ENCODE measurements around the gene NR5A2.

The NR5A2 gene

DNA sequence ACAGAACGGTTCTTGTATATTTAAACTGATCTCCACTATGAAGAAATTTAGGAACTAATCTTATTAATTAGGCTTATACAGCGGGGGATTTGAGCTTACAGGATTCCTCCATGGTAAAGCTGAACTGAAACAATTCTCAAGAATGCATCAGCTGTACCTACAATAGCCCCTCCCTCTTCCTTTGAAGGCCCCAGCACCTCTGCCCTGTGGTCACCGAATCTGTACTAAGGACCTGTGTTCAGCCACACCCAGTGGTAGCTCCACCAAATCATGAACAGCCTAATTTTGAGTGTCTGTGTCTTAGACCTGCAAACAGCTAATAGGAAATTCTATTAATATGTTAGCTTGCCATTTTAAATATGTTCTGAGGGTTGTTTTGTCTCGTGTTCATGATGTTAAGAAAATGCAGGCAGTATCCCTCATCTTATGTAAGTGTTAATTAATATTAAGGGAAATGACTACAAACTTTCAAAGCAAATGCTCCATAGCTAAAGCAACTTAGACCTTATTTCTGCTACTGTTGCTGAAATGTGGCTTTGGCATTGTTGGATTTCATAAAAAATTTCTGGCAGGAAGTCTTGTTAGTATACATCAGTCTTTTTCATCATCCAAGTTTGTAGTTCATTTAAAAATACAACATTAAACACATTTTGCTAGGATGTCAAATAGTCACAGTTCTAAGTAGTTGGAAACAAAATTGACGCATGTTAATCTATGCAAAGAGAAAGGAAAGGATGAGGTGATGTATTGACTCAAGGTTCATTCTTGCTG lies 147.2 kb downstream of the NR5A2 start:
- TF ChIP-seq, protein P1, sequence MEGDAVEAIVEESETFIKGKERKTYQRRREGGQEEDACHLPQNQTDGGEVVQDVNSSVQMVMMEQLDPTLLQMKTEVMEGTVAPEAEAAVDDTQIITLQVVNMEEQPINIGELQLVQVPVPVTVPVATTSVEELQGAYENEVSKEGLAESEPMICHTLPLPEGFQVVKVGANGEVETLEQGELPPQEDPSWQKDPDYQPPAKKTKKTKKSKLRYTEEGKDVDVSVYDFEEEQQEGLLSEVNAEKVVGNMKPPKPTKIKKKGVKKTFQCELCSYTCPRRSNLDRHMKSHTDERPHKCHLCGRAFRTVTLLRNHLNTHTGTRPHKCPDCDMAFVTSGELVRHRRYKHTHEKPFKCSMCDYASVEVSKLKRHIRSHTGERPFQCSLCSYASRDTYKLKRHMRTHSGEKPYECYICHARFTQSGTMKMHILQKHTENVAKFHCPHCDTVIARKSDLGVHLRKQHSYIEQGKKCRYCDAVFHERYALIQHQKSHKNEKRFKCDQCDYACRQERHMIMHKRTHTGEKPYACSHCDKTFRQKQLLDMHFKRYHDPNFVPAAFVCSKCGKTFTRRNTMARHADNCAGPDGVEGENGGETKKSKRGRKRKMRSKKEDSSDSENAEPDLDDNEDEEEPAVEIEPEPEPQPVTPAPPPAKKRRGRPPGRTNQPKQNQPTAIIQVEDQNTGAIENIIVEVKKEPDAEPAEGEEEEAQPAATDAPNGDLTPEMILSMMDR (IDR thresholded peaks at IDR 0.05; ENCODE audit: low read depth, low read length) = no peak
- no peak overlapping the region for H3K4me3 ChIP-seq (ENCODE audit: low read depth, low read length)

DNA sequence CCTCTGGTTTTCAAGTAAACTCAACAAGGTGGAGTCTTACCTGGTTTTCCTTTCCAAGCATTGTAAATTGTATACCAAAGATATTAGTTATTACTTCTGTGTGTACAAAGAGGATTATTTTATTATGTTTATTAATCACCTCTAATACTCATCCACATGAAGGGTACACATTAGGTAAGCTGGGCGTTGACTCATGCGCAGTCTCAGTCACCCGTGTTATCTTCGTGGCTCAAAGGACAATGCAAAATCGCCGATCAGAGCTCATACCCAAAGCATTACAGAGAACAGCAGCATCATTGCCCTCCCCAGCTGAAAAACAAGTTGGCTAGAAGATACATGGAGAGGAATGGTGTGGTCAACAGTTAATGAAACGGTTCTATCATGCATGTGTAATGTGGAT lies 148.7 kb downstream of the NR5A2 start:
- TF ChIP-seq, protein P1 (IDR thresholded peaks at IDR 0.05; ENCODE audit: low read depth, low read length) = no peak
- no peak overlapping the region for H3K4me3 ChIP-seq (ENCODE audit: low read depth, low read length)

DNA sequence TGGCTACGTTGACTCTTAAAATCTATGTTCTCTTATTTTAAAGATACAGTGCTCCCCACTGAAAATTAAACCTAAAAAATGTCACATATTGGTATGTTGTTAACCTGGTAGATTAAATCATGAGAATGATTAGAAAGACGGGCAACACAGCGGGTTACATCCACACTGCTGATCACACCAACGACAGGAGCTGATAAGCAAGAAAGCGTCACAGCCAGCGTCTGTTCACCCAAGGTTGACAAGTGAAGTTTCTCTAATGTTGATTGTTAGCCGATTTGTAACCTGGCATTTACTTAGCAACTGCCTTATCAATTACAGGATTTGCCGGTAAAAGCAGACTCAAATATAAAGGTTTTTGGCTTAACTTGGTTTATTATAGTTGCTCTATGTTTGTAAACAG lies 149.3 kb downstream of the NR5A2 start:
- no peak overlapping the region for H3K4me3 ChIP-seq (ENCODE audit: low read depth, low read length)
- TF ChIP-seq, protein P1 (IDR thresholded peaks at IDR 0.05; ENCODE audit: low read depth, low read length) = no peak

DNA sequence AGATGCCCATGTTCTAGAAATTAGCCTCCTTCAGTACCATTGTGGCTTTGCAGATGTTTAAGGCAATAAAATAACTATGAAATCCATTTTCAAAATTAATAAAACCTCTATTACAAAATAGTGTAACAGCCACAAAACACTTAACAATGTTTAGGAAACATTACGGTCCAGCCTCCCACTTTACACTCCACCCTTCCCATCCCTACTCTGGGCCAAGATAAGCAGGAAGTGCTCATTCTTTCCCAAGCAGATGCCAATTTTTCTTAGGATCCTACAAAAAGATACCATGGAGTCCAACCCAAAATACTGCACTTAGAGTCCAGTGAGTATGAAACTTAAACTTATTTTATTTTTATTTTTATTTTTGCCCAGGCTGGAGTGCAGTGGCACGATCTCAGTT lies 150.8 kb downstream of the NR5A2 start:
- TF ChIP-seq, protein P1 (IDR thresholded peaks at IDR 0.05; ENCODE audit: low read depth, low read length) = no peak
- no peak overlapping the region for H3K4me3 ChIP-seq (ENCODE audit: low read depth, low read length)

DNA sequence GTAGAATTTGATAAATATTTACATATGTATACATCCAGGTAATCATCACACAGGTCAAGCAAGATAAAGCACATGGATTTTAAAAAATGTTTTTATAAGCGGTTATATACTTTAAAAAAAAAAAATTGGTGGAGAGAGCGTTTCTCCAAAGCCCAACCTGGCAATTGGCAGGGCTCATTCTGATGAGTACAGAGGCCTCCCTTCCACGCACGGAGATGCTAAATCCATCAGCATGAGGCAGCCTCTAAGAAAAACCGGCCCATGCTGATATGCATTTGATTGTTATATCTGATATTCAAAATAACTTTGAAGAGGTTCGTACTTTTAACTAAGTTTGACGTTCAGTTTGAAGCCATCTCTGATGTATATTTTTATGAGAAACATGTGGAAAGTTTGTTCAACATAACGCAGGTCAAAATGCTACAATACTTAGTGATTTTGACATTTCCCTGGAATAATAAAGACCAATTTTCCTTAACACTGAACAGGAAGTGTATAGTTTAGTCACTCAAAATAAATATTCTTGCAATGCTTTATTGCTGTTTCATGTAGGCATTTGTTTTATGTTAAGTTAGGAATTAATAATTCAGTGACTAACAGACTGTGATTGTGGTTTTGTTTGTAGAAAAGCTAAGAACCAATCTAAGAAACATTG lies 151.7 kb downstream of the NR5A2 start:
- TF ChIP-seq, protein P1 (IDR thresholded peaks at IDR 0.05; ENCODE audit: low read depth, low read length) = no peak

DNA sequence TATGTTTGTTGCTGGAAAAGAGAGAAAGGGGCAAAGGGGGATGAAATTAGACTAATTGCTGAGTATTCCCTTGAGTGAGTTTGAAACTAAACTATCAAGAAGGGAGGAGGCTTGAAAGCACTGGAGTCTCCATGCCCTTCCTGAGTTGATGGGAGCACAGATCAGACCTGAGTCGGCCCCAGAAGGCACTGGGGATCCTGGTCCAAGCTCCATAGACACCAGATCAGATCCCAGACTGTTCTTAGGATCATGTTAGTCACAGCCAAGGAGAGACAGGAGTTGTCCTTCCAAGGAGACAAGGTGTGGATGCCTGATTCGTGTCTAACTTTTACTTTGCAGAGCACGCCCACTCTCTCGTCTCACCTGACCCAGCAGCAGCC lies 152.3 kb downstream of the NR5A2 start:
- no peak overlapping the region for H3K4me3 ChIP-seq (ENCODE audit: low read depth, low read length)
- TF ChIP-seq, protein P1 (IDR thresholded peaks at IDR 0.05; ENCODE audit: low read depth, low read length) = no peak

More for the DNA sequence above, 151.7 kb downstream of the NR5A2 start:
- no peak overlapping the region for H3K4me3 ChIP-seq (ENCODE audit: low read depth, low read length)

DNA sequence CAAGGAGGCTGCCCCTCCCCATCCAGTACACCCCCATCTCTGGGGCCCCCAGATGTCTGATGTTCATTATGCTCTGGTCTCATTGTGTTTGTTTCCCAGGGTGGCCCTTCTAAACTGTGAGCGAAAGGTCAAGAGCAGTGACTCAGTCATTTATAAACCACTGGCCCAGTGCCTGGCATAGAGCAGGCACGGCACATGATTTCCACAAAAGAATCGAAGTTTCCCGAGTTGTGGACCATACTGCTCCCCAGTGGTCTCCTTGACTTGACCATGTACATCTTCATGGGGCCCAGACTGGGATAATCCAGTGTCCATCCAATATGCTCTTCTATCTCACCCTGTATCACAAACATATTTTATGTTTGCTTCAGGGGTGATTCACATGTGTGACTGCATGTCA lies 153.3 kb downstream of the NR5A2 start:
- TF ChIP-seq, protein P1 (IDR thresholded peaks at IDR 0.05; ENCODE audit: low read depth, low read length) = no peak
- no peak overlapping the region for H3K4me3 ChIP-seq (ENCODE audit: low read depth, low read length)
